ENCODE results near the gene SLC38A8. TPM values are rescaled to one million over a fixed set of nuclear protein-coding genes. Genes with fewer than 3 reads are reported as not detected.

SLC38A8 gene
- total and polyA plus RNA-seq, 4 donors: 0.08 to 1.0 (median 0.32) TPM

DNA sequence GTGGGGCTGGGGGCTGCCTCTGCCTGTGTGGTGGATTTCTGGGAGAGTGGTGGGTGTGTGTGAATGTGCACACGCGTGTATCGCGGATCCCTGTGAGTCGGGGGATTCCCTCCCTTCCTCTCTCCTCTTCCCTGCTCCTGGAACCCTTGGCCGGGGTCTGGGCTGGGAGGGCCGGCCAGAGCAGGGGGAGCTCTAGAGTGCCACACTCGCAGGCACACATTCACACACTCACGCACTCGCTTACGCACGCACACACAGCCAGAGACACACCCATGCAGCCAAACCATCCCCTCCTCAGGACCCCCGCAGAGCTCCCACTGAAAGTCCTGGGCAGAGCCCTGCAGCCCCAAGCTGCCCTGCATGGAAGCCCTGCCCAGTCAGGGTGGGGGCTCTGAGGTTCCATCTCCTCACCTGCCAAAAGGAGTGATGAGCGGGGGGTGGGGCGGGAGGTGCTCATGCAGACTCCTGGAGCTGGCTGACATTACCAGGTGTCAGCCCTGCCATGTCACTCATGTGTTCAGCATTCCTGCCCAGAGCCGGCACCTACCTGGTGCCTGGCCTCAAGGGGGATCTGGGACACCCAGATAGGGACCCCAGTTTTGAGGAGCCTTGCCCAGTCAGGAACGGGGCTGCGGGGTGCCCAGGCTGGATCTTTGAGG, 72.7 kb downstream of the SLC38A8 start:
- Histone ChIP-seq H3K4me3 (ENCODE audit: low read depth in 1 of 3, low read length in 3 of 3) (no peak overlapping the region), H3K36me3 (ENCODE audit: control insufficient read depth in 4 of 4, insufficient read depth in 3 of 4, low read depth in 1 of 4, low read length in 3 of 4) (peaks cover 2 to 15% (median 6%) of the 10 kb centered on the region in 4 donors), H3K4me1 (ENCODE audit: control insufficient read depth in 4 of 4, insufficient read depth in 4 of 4, low read length in 3 of 4) (peaks cover 0 to 7% (median 1%) of the 10 kb centered on the region in 4 donors), H3K9ac (ENCODE audit: low read depth in 1 of 2, low read length in 2 of 2) (no peak overlapping the region), H3K9me3 (ENCODE audit: control insufficient read depth in 4 of 4, low read length in 3 of 4) (no peaks in the 10 kb centered on the region), H3K27ac (ENCODE audit: low read depth in 1 of 2, low read length in 2 of 2) (no peak overlapping the region), H3K27me3 (ENCODE audit: control insufficient read depth in 4 of 4, insufficient read depth in 4 of 4, low read length in 3 of 4) (no peaks in the 10 kb centered on the region)
- no peak for DNase-seq (ENCODE audit: low spot score)
- no peak for TF ChIP-seq JUND (IDR thresholded peaks at IDR 0.05)
- TF ChIP-seq, protein P1, sequence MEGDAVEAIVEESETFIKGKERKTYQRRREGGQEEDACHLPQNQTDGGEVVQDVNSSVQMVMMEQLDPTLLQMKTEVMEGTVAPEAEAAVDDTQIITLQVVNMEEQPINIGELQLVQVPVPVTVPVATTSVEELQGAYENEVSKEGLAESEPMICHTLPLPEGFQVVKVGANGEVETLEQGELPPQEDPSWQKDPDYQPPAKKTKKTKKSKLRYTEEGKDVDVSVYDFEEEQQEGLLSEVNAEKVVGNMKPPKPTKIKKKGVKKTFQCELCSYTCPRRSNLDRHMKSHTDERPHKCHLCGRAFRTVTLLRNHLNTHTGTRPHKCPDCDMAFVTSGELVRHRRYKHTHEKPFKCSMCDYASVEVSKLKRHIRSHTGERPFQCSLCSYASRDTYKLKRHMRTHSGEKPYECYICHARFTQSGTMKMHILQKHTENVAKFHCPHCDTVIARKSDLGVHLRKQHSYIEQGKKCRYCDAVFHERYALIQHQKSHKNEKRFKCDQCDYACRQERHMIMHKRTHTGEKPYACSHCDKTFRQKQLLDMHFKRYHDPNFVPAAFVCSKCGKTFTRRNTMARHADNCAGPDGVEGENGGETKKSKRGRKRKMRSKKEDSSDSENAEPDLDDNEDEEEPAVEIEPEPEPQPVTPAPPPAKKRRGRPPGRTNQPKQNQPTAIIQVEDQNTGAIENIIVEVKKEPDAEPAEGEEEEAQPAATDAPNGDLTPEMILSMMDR (IDR thresholded peaks at IDR 0.05; ENCODE audit: low read depth, low read length, missing input control): no peak
- 68% methylated on average over 18 of the region's 18 CpGs for WGBS

DNA sequence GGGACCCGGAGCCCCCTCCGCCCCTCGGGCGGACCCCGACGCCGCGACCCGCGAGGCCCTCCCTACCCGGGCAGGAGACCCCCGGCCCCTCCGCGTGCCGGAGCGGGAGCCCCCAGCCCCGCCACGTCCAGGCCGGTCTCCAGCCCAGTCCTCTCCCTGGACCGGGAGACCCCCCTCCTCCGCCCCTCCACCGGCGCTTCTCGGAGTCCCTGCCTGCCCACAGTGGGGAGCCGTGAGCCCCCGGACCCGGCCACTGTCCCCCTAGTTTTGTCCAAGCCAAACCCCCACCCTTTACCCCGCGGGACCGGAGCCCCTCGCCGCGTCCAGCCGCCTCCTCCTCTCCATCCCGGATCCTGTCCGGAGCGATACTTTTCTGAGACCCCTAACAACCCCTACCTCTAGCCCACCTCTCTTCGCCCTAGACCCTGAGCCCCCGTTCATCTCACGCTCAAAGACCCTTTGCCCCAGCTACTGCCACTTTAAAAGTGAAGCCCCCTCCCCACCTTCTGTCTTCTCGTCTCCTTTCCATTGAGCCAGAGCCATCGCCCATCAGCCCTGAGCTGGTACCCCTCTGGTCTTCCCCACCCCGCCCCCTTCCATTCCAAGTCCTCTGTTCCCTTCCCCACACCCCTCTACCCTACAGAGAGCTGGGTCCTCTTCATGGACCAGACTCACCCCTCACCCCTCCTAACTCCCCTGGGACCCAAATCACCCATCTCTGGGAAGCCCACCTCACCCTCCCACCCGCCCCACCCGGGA, 73.5 kb downstream of the SLC38A8 start:
- no peak for DNase-seq (ENCODE audit: low spot score)
- no peaks in the 10 kb centered on the region for H3K9me3 ChIP-seq (ENCODE audit: control insufficient read depth in 4 of 4, low read length in 3 of 4)

DNA sequence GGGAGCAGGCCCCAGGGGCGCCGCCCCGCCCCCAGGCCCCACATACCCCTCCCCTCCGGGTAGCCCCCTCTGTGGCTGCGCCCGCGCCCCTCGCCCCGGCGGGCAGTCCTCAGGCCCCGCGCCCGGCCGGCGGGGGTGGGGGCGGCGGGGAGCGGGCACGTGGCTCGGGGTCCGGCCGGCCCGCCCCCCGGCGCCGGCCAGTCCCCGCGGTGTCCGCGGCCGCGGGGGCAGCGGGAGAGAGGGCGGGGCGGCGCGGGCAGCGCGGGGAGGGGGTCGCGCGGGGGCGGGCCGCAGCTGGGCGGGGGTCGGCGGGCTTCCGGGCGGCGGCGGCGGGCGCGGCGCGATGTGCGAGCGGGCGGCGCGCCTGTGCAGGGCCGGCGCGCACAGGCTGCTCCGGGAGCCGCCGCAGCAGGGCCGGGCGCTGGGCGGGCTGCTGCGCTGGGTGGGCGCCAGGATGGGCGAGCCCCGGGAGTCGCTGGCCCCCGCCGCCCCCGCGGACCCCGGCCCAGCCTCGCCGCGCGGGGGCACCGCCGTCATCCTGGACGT, 74.2 kb downstream of the SLC38A8 start:
- peak overlapping the region in 1 of 3 donors; percentile 38 for H3K4me3 ChIP-seq (ENCODE audit: low read depth in 1 of 3, low read length in 3 of 3)
- peaks cover 0 to 7% (median 1%) of the 10 kb centered on the region in 4 donors for H3K4me1 ChIP-seq (ENCODE audit: control insufficient read depth in 4 of 4, insufficient read depth in 4 of 4, low read length in 3 of 4)
- no peak overlapping the region for H3K9ac ChIP-seq (ENCODE audit: low read depth in 1 of 2, low read length in 2 of 2)
- no peaks in the 10 kb centered on the region for H3K27me3 ChIP-seq (ENCODE audit: control insufficient read depth in 4 of 4, insufficient read depth in 4 of 4, low read length in 3 of 4)
- 5% methylated on average over 87 of the region's 87 CpGs for WGBS
- H3K36me3 ChIP-seq (ENCODE audit: control insufficient read depth in 4 of 4, insufficient read depth in 3 of 4, low read depth in 1 of 4, low read length in 3 of 4): peaks cover 4 to 27% (median 17%) of the 10 kb centered on the region in 4 donors
- TF ChIP-seq RAD21 (IDR thresholded peaks at IDR 0.05): no peak
- no peak for TF ChIP-seq HNF4G (IDR thresholded peaks at IDR 0.05)
- no peak for TF ChIP-seq JUND (IDR thresholded peaks at IDR 0.05)
- no peak for TF ChIP-seq GABPA (IDR thresholded peaks at IDR 0.05 in 1 of 2, conservative IDR thresholded peaks at IDR 0.05 in 1 of 2)
- TF ChIP-seq, protein P2, sequence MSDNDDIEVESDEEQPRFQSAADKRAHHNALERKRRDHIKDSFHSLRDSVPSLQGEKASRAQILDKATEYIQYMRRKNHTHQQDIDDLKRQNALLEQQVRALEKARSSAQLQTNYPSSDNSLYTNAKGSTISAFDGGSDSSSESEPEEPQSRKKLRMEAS (IDR thresholded peaks at IDR 0.05): no peak
- no peak for TF ChIP-seq NR2F2 (IDR thresholded peaks at IDR 0.05)
- no peak for TF ChIP-seq SP1 (IDR thresholded peaks at IDR 0.05)
- TF ChIP-seq, protein P3, sequence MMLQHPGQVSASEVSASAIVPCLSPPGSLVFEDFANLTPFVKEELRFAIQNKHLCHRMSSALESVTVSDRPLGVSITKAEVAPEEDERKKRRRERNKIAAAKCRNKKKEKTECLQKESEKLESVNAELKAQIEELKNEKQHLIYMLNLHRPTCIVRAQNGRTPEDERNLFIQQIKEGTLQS (IDR thresholded peaks at IDR 0.05): no peak
- no peak for TF ChIP-seq YY1 (IDR thresholded peaks at IDR 0.05)
- no peak for TF ChIP-seq FOXA2 (IDR thresholded peaks at IDR 0.05)
- no peaks in the 10 kb centered on the region for H3K9me3 ChIP-seq (ENCODE audit: control insufficient read depth in 4 of 4, low read length in 3 of 4)
- DNase-seq (ENCODE audit: low spot score): no peak
- H3K27ac ChIP-seq (ENCODE audit: low read depth in 1 of 2, low read length in 2 of 2): no peak overlapping the region

More for the DNA sequence above, 73.5 kb downstream of the SLC38A8 start:
- TF ChIP-seq, protein P2 (IDR thresholded peaks at IDR 0.05): no peak
- TF ChIP-seq EGR1 (IDR thresholded peaks at IDR 0.05; ENCODE audit: low read depth in 2 of 2): no peak
- TF ChIP-seq YY1 (IDR thresholded peaks at IDR 0.05): no peak
- no peak for TF ChIP-seq RAD21 (IDR thresholded peaks at IDR 0.05)
- TF ChIP-seq, protein P3 (IDR thresholded peaks at IDR 0.05): no peak
- no peak for TF ChIP-seq HNF4G (IDR thresholded peaks at IDR 0.05)
- no peak for TF ChIP-seq RXRA (IDR thresholded peaks at IDR 0.05)
- 42% methylated on average over 45 of the region's 45 CpGs for WGBS
- Histone ChIP-seq H3K27me3 (ENCODE audit: control insufficient read depth in 4 of 4, insufficient read depth in 4 of 4, low read length in 3 of 4) (no peaks in the 10 kb centered on the region), H3K27ac (ENCODE audit: low read depth in 1 of 2, low read length in 2 of 2) (no peak overlapping the region), H3K36me3 (ENCODE audit: control insufficient read depth in 4 of 4, insufficient read depth in 3 of 4, low read depth in 1 of 4, low read length in 3 of 4) (peaks cover 4 to 22% (median 12%) of the 10 kb centered on the region in 4 donors), H3K4me3 (ENCODE audit: low read depth in 1 of 3, low read length in 3 of 3) (no peak overlapping the region), H3K9ac (ENCODE audit: low read depth in 1 of 2, low read length in 2 of 2) (no peak overlapping the region), H3K4me1 (ENCODE audit: control insufficient read depth in 4 of 4, insufficient read depth in 4 of 4, low read length in 3 of 4) (peaks cover 0 to 7% (median 1%) of the 10 kb centered on the region in 4 donors)

Data from liver (tissue), 9 donors.